Measurements from ENCODE around the gene MAN1C1. TPM values are rescaled to one million over a fixed set of nuclear protein-coding genes. Genes with fewer than 3 reads are reported as not detected.

The MAN1C1 gene
- total RNA-seq, 1 donor from 2014 or later, result 29.1 TPM

- TF ChIP-seq CTCF (IDR thresholded peaks at IDR 0.05; ENCODE audit: unreplicated experiment), result no peak
- peaks cover 27% of the 10 kb centered on the region for H3K4me1 Mint-ChIP-seq (ENCODE audit: unreplicated experiment)
- DNase-seq (ENCODE audit: low spot score), result no peak
- peaks cover 7% of the 10 kb centered on the region for H3K27me3 Mint-ChIP-seq (ENCODE audit: unreplicated experiment)
- H3K4me3 Mint-ChIP-seq (ENCODE audit: unreplicated experiment), result no peak overlapping the region
- peaks cover 9% of the 10 kb centered on the region for H3K36me3 Mint-ChIP-seq (ENCODE audit: low read depth, unreplicated experiment)
- H3K27ac Mint-ChIP-seq (ENCODE audit: unreplicated experiment), result no peak overlapping the region
- H3K9me3 Mint-ChIP-seq (ENCODE audit: unreplicated experiment), result no peaks in the 10 kb centered on the region
These were observed 28.4 kb downstream of the MAN1C1 start for GRCh38 chr1:25644962-25645361.

GRCh38 chr1:25645637-25646400 lies 29.2 kb downstream of the MAN1C1 start:
- no peak overlapping the region for H3K27ac Mint-ChIP-seq (ENCODE audit: unreplicated experiment)
- no peak overlapping the region for H3K4me3 Mint-ChIP-seq (ENCODE audit: unreplicated experiment)
- peaks cover 7% of the 10 kb centered on the region for H3K27me3 Mint-ChIP-seq (ENCODE audit: unreplicated experiment)
- no peak for TF ChIP-seq CTCF (IDR thresholded peaks at IDR 0.05; ENCODE audit: unreplicated experiment)
- H3K36me3 Mint-ChIP-seq (ENCODE audit: low read depth, unreplicated experiment), result peaks cover 9% of the 10 kb centered on the region
- H3K9me3 Mint-ChIP-seq (ENCODE audit: unreplicated experiment), result no peaks in the 10 kb centered on the region
- H3K4me1 Mint-ChIP-seq (ENCODE audit: unreplicated experiment), result peaks cover 27% of the 10 kb centered on the region
- DNase-seq (ENCODE audit: low spot score), result no peak

- no peak overlapping the region for H3K4me3 Mint-ChIP-seq (ENCODE audit: unreplicated experiment)
These were observed 30.5 kb downstream of the MAN1C1 start for GRCh38 chr1:25647106-25647505.

GRCh38 chr1:25647863-25648262 lies 31.3 kb downstream of the MAN1C1 start:
- peak overlapping the region; percentile 18 for H3K27ac Mint-ChIP-seq (ENCODE audit: unreplicated experiment)
- H3K4me1 Mint-ChIP-seq (ENCODE audit: unreplicated experiment), result peaks cover 16% of the 10 kb centered on the region
- DNase-seq (ENCODE audit: low spot score), result no peak

More at GRCh38 chr1:25647106-25647505, 30.5 kb downstream of the MAN1C1 start:
- no peak for TF ChIP-seq CTCF (IDR thresholded peaks at IDR 0.05; ENCODE audit: unreplicated experiment)
- H3K36me3 Mint-ChIP-seq (ENCODE audit: low read depth, unreplicated experiment), result peaks cover 9% of the 10 kb centered on the region
- DNase-seq (ENCODE audit: low spot score), result no peak
- H3K4me1 Mint-ChIP-seq (ENCODE audit: unreplicated experiment), result peaks cover 23% of the 10 kb centered on the region
- no peak overlapping the region for H3K27ac Mint-ChIP-seq (ENCODE audit: unreplicated experiment)
- no peaks in the 10 kb centered on the region for H3K9me3 Mint-ChIP-seq (ENCODE audit: unreplicated experiment)
- peaks cover 7% of the 10 kb centered on the region for H3K27me3 Mint-ChIP-seq (ENCODE audit: unreplicated experiment)

More at GRCh38 chr1:25647863-25648262, 31.3 kb downstream of the MAN1C1 start:
- Mint-ChIP-seq H3K4me3 (ENCODE audit: unreplicated experiment) (no peak overlapping the region), H3K27me3 (ENCODE audit: unreplicated experiment) (peaks cover 7% of the 10 kb centered on the region), H3K9me3 (ENCODE audit: unreplicated experiment) (no peaks in the 10 kb centered on the region), H3K36me3 (ENCODE audit: low read depth, unreplicated experiment) (peaks cover 9% of the 10 kb centered on the region)
- no peak for TF ChIP-seq CTCF (IDR thresholded peaks at IDR 0.05; ENCODE audit: unreplicated experiment)

Measured in endothelial cell (in vitro differentiated cells).